GM18861 (cell line): ENCODE results near the gene CAPN8.

Experiments
- ATAC-seq: cut with Tn5 transposase; IDR thresholded peaks from one replicate; pipeline ENCODE4 v1.9.1; 2021; ENCODE audit not compliant: unreplicated experiment

CAPN8 gene

DNA sequence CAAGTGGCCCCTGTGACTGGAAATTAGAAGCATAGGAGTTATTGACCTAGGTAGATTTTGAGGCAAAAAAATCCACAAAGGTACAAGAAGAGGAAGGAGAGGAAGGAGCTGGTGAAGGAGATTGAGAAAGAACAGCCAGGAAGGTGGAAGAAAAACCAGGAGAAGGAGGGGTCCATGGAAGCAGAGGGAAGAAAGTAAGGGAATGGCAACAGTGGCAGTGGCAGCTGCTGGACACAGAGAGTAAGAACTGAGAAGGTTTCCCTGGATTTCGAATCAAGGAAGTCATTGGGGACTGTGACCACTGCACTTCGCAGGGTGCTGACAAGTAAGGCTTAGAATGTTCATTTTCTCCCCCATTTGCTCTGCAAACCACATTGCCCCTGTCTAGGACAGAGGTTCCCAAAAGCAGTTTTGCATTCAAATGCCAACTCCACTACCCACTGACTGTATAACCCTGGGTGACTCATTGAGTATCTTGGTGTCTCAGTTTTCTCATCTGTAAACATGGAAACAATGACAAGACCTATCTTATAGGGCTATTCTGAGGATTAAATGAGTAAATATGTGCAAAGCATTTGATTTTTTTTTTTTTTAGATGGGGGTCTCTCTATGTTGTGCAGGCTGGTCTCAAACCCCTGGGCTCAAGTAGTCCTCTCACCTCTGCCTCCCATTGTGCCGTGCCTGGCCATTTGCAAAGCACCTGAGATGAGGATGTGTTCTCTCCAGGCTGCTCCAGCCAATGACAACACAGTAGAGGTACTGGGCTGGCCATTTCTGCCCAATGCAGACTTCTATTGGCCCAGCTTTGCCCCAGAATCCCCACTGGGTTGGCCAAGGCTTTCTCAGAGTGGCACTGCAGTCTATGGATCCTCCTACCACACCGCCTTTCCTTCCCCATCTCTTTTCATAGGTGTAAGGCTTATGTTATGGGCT, 37.5 kb upstream of the CAPN8 start:
- ATAC-seq: no peak

DNA sequence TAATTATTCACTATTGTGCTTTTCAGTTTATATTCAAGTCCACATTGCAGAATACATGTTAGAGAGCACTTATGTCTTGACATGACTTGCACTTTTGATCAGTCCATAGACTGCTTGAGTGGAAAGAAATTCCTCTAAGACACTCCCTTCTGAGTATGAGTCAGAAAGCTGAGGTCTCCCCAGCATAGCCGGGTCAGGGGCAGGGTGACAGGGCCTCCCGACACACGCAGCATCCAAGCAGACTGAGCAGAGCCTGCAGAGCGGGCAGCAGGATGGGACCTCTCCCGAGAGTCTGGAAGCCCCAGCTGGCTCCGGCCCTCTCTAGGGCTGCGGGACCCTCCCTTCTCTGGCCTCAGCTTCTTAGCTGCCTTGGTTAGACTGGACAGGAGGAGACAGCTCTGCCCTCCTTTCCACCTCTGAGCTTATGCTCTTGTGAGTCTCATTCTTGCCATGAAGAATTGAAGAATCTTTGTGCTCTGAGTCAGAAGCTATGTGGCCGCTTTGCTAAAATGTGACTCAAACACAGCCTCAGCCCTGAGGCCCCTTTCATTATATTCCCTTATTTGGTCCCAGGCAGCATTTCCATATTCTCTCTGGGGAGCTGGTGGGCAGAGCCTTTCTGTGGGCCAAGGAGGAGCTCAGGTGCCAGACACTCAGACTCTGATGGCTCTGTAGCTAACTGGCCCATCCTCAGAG, 35.6 kb upstream of the CAPN8 start:
- ATAC-seq: no peak

DNA sequence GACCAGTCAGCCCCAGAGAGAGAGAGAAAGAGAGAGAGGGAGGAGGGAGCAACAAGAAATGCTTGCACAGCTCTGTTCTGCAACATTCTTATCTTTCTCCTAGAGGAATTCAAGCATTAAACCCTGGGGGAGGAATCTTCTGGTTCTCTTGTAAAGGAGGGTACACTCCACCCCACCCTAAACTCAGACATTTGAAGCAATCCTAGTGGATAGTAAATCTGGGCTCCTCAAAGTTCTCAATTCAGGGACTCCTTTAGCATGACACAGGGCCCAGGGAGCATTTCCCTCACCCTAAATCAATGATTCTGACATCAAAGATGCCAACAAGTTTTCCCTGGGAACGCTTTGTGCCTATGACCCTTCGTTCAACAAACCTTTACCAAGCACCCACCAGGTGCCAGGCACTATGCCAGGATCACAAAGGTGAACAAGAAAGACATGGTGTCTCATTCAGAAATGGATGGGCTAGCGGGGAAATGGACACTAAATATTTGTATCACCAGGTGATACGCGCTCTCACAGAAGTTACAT, 35.0 kb upstream of the CAPN8 start:
- no peak for ATAC-seq

DNA sequence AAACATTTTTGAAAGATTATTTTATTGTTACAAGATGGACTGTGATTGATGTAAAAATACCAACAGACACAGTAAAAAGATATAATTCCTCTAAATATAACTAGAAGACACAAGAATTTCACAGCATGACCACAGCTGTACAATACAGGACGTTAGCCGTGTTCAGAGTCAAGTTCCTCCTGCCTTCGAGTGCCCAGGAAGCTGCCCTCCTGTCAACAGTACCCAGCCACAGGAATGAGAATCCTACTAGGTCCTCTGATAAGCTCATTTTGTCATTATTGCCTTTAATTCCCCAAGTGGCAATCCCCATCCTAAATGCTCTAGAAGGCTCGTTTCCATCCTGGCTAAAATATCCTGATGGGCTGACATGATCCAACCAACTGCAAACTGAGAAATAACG, 30.4 kb upstream of the CAPN8 start:
- ATAC-seq: no peak

DNA sequence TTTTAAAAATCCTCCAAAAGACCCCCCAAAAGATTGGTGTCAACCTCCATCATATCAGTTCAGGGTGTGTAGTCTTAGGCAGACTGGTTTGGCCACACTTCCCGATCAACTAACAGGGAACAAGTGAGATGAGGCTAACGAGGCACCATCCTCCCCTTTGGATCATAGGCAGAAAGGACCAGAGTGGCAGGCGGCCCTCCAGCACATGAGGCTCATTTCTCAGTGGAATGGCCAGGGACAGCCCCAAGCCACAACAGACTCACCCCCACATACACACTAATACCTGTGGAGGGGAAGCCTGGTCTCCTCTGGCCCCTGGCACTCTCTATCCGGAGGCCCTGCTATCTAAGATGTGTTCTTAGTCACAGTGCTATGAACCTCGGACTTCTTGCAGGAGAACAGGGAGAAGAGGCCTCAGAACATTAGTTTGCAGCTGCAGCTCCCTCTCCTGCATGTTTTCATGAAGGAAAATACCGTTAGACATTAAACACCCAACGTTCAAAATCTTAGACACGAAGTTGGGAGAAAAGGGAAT, 29.6 kb upstream of the CAPN8 start:
- ATAC-seq: no peak

DNA sequence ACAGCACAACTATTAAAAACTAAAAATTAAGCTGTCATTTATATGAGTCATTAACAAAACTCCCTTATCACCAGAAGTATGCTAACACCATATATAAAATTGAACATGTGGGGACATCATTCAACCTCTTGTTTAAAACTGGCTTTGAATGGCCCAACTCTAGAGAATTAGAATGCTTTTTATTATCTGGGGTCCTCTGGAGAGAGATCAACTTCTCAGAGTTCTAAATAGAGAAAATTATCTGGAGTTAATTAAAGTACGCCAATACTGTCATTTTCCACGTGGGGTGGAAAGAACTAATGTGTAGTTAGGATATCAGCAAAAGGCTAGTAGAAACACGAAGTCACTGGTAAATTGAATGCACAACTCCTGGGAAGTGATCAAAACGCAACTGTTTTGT, 25.6 kb upstream of the CAPN8 start:
- ATAC-seq: no peak

DNA sequence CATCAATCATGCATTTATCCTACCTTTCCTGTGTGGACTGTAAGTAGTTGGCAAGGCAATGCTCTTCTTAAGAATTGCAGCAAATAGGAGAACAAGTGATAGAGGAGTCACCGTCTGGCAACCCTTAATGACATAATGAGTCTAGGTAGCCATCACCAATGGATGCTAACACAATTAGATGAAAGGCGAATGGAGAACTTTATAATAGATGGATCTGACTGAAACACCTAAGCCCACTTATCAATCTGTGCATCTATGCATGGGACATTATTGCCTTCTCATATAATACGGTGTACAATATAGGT, 18.9 kb upstream of the CAPN8 start:
- no peak for ATAC-seq

DNA sequence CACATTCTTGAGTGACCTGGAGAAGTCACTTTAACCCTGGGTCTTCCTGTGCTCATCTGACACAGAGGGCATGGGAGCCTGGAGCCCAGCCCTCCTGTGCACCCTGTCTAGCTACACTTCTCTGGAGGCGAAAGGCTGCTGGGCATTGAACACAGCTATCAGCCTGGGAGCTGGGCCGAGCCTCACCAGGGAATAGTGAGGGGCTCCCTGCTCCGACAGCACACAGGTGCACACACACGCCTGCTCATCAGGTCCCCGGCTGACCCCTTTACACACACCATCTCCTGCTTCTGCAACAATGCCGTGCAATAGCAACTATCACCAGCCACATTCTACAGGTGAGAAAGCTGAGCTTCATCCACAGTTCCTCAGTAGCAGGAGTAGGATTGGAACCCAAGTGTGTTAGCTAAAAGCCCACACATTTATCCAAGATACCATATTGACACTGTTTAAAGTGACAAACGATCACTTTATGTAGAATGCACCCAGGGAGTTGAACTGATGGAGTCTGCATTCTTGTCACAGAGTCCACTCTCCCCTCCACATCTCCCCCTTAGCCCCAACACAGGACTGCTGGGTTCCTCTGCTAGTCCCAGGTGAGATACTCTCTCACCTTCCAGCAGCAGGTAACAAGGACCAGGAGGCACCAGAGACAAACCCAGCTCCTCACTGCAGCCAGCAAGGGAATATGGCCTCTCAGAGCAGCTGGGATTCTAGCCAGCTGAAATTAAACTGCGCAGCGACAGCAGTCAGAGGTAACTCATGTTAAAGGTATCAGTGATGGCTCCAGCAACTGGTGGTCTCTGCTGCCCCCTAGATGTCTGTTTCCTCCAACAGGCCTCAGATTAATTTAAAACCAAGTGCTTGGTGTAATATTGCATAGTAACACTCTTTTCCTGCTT, 18.3 kb upstream of the CAPN8 start:
- ATAC-seq: no peak

DNA sequence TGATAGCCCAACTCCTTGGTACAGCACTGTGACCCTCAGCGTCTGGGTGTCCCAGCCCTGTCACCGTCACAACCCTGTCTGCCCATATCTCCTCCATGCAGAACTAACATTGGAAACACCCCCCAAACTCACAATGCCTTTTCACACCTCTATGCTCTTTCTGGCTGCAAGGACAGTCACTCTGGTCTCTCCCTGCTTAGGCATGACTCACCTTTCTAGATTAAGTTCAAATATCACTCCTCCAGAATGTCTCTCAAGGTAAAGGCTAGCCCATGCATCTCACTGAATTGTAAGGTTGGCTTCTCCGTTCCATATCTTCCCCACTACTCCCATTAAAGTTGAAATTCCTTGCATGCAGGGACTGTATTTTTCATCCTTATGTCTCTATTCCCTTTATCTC, 17.0 kb upstream of the CAPN8 start:
- ATAC-seq: no peak

DNA sequence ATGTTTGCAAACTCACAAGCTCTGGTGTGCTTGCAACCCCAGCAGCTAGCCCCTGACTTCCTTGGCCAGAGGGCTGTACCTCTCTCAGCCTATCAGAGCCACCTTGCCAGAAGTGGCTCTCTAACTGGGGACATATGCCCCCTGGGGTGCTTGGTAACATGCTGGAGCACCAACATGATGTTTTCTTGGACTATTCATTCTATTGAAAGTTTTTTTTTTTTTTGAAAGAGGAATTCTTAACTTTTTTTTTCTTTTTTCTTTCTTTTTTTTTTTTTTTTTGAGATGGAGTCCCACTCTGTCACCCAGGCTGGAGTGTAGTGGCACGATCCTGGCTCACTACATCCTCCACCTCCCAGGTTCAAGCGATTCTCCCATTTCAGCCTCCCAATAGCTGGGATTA, 14.7 kb upstream of the CAPN8 start:
- no peak for ATAC-seq

DNA sequence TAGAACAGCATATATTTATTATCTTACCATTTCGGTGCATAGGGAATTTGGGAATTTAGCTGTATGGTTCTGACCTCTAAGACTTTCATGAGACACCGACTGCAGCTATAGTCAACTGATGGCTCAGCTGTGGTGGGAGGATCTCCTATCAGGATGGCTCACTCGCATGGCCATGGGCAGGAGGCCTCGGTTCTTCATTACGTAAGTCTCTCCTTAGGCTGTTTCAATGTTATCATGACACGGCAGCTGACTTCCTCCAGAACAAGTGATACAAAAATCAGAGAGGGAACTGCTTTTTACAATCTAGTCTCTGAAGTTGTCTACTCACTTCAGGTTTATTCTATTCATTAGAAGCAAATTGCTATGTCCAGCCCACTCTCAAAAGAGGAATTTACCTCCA, 13.3 kb upstream of the CAPN8 start:
- ATAC-seq: no peak

DNA sequence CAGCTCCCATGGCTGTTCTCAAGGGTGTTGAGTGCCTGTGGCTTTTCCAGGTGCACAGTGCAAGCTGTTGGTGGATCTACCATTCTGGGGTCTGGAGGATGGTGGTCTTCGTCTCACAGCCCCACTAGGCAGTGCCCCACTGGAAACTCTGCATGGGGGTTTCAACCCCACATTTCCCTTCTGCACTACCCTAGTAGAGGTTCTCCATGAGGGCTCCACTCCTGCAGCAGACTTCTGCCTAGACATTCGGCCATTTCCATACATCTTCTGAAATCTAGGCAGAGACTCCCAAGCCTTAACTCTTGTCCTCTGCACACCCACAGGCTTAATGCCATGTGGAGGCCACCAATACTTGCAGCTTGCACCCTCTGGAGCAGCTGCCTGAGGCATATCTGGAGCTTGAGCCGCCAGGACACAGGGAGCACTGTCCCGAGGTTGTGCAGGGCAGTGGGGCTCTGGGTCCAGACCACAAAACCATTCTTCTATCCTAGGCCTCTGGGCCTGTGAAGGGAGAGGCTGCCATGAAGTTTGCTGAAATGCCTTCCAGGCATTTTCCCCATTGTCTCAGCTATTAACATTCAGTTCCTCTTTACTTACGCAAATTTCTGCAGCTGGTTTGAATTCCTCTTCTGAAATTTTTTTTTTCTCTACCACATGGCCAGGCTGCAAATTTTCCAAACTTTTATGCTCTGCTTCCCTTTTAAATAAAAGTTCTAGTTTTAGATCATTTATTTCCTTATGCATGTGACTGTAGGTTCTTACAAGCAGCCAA, 8.8 kb upstream of the CAPN8 start:
- no peak for ATAC-seq

DNA sequence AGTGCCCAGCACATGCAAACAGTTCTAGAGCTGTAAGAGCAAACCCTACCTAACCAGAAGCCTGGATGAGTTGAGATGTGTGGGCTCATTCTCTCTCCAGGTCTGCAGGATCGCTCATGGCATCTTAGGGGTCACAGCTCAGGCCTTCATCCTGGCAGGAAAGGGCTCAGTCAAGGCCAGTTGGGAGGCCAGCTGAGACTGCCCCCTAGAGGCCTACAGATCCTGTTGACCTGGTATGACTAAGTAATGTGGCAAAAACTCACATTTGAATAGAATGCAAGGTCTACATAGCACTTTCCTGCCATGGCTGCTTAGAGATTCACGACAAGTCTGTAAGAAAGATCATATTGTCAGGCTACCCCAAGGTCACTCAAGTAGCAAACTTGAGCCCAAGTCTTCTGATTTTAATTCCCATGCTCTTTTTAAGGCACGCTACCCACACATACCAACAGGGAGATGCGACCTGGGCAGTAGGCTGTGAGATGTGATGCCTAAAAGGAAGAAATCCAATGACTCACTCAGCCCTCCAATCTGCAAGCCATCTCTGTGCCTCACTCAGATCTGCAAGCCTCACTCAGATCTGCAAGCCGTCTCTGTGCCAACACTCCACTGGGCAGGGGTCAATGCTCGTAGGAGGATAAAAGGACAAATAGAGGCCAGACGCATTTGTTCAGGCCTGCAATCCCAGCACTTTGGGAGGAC, 5.1 kb upstream of the CAPN8 start:
- ATAC-seq: no peak

DNA sequence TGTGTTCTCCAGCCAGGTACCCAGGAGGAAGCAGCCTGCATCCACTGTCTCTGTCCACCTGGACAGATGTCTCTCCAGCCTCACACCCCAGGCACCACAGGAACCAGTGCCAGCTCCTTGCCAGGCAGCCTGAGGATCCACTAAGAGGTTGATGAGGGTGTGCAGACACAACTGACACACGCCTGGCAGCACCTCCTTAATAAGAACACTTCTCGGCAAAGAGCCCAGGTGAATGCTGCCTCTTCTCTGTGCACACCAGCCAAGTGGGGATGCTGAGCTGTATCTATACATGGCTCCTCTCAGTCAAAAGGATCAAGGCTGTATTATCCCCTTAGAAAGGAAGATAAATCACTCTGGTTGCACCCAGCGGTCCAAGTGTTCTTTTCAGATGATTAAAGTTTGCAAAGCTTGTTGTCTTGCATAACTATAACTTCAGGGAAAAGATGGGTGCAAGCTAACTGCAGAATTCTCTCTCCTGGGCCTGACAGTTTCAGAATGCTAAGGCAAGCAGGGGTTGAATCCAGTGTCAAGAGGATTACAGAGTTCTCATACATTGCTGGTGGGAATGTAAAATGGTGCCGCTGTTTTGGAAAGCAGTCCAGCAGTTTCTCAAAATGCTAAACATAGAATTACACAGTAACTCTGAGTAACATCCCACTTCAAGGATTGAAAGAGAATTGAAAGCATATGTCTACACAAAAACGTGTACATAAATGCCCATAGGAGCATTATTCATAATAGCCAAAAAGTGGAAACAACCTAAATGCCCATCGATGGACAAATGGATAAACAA, 3.7 kb upstream of the CAPN8 start:
- no peak for ATAC-seq

DNA sequence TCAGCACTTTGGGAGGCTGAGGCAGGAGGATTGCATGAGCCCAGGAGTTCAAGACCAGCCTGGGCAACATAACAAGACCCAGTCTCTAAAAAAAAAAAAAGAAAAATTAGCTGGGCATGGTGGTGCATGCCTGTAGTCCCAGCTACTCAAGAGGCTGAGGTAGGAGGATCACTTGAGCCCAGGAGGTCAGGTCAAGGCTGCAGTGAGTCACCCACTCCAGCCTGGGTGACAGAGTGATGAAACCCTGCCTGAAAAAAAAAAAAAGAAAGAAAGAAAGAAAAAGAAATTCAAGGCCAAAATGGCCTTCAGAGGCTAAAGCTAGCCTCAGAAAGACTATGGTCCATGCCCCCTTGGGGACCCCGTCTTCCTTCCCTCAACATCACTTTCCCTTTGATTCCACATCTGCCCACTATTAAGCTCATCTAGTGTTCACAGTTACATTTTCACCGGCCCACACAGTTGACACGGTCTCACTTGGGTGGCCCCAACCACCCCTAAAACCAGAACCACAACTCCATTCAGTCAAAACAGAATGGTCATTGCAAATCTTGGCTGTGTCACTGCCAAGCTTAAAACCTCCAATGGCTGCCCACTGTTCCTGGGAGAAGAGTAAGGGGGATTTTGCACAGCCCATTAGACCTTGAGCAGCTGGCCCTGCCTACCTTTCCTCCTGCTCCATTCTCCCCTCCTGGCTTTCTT, 2.1 kb upstream of the CAPN8 start:
- ATAC-seq: no peak

DNA sequence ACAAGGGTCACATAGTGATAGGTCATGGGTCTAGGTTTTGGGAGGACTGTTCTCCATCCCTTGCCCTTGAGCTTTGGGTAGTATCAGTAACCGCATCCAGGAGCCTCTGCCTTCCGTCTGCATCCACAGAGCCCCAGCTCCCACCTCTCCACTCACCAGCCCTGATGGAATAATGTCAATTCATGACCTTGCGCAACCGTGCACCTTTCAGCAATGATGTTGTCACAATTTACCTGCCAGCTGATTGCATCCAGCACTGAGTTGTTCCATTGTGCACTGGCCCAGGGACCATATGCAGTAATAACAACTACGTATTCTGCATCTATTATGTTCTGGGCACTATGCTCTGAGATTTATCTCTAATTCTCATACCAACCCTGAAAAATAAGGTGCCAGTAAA, 1.4 kb downstream of the CAPN8 start:
- no peak for ATAC-seq

DNA sequence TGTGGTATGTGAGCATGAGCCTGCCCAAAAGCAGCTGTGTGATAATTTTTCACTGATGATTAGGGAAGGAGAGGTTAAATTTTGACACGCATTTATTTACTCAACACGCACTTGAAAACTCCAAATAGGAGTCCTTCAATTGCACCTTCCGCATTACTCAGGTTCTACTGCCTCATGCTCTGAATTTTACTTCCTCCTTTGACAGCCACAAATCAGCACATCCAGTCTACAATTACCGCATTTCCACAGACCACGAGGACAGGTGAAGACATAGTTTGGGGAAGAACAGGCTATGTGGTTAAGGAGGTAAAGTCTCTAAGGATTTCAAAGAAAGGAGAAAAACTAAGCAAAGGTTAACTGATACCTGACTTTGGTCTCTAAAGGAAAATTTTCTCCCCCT, 2.6 kb downstream of the CAPN8 start:
- ATAC-seq: no peak

DNA sequence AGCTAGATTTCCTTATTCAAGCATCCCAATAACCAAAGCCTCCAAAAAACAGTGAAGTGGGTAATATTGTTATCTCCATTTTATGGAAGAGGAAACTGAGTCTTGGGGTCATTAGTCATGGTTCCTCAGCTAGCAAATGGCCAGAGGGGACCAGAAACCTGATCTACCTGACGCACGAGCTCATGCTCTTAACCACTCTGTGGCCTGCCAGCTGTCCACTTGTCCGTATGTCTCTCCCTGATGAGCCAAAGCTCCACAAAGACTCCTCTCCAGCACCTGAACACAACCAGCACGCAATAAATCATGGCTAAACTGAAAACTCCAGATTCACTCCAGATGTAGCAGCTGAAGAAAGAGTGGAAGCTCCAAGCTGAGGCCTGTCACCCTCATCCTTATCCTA, 5.8 kb downstream of the CAPN8 start:
- ATAC-seq: no peak
